ENCODE measurements around the gene PTPRJ. TPM values are rescaled to one million over a fixed set of nuclear protein-coding genes. Genes with fewer than 3 reads are reported as not detected.

Gene PTPRJ
- total RNA-seq, 1 donor from 2014 or later, result 22.9 TPM

- peaks cover 44% of the 10 kb centered on the region for H3K79me2 ChIP-seq (ENCODE audit: insufficient read depth, low read length)
- no peaks in the 10 kb centered on the region for H3K9me3 Mint-ChIP-seq (ENCODE audit: unreplicated experiment)
- no peak overlapping the region for H3K27ac Mint-ChIP-seq (ENCODE audit: unreplicated experiment)
- peak; percentile 52 for DNase-seq (ENCODE audit: low read depth)
- TF ChIP-seq, protein P1, sequence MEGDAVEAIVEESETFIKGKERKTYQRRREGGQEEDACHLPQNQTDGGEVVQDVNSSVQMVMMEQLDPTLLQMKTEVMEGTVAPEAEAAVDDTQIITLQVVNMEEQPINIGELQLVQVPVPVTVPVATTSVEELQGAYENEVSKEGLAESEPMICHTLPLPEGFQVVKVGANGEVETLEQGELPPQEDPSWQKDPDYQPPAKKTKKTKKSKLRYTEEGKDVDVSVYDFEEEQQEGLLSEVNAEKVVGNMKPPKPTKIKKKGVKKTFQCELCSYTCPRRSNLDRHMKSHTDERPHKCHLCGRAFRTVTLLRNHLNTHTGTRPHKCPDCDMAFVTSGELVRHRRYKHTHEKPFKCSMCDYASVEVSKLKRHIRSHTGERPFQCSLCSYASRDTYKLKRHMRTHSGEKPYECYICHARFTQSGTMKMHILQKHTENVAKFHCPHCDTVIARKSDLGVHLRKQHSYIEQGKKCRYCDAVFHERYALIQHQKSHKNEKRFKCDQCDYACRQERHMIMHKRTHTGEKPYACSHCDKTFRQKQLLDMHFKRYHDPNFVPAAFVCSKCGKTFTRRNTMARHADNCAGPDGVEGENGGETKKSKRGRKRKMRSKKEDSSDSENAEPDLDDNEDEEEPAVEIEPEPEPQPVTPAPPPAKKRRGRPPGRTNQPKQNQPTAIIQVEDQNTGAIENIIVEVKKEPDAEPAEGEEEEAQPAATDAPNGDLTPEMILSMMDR (IDR thresholded peaks at IDR 0.05; ENCODE audit: insufficient read depth, low read depth, low read length), result peak; percentile 40
- TF ChIP-seq EZH2 (IDR thresholded peaks at IDR 0.05; ENCODE audit: insufficient read depth, low read length), result no peak
- H3K4me3 ChIP-seq (ENCODE audit: insufficient read depth, low read depth, low read length), result no peak overlapping the region
- no peaks in the 10 kb centered on the region for H3K36me3 Mint-ChIP-seq (ENCODE audit: low read depth, unreplicated experiment)
- H3K9me3 ChIP-seq (ENCODE audit: insufficient read depth, low read depth, low read length), result no peaks in the 10 kb centered on the region
- H3K36me3 ChIP-seq (ENCODE audit: insufficient read depth, low read length), result no peaks in the 10 kb centered on the region
- H3K27ac ChIP-seq (ENCODE audit: low read depth, low read length), result peak overlapping the region; percentile 39
- H4K20me1 ChIP-seq (ENCODE audit: insufficient read depth, low read length), result peaks cover 5% of the 10 kb centered on the region
- H3K27me3 Mint-ChIP-seq (ENCODE audit: low read depth, unreplicated experiment), result no peaks in the 10 kb centered on the region
- H3K4me1 Mint-ChIP-seq (ENCODE audit: low read depth, unreplicated experiment), result peaks cover 32% of the 10 kb centered on the region
- peak overlapping the region; percentile 60 for H3K9ac ChIP-seq (ENCODE audit: low read length)
- H2AFZ ChIP-seq (ENCODE audit: low read depth, low read length), result no peak overlapping the region
- no peaks in the 10 kb centered on the region for H3K27me3 ChIP-seq (ENCODE audit: insufficient read depth, low read length)
- H3K4me3 Mint-ChIP-seq (ENCODE audit: unreplicated experiment), result no peak overlapping the region
- H3K4me1 ChIP-seq (ENCODE audit: insufficient read depth, low read length), result peaks cover 26% of the 10 kb centered on the region
- FAIRE-seq, result no peak
- H3K4me2 ChIP-seq (ENCODE audit: low read length), result peak overlapping the region; percentile 85
Observed at GRCh38 chr11:48109046-48109666, 128.8 kb downstream of the PTPRJ start.

GRCh38 chr11:48110509-48110766 is 130.1 kb downstream of the PTPRJ start:
- Histone ChIP-seq H3K4me2 (ENCODE audit: low read length) (no peak overlapping the region), H3K4me3 (ENCODE audit: insufficient read depth, low read depth, low read length) (no peak overlapping the region), H2AFZ (ENCODE audit: low read depth, low read length) (no peak overlapping the region)

GRCh38 chr11:48111891-48112290 is 131.5 kb downstream of the PTPRJ start:
- H3K27me3 ChIP-seq (ENCODE audit: insufficient read depth, low read length), result no peaks in the 10 kb centered on the region
- Mint-ChIP-seq H3K27ac (ENCODE audit: unreplicated experiment) (no peak overlapping the region), H3K27me3 (ENCODE audit: low read depth, unreplicated experiment) (no peaks in the 10 kb centered on the region), H3K4me1 (ENCODE audit: low read depth, unreplicated experiment) (peaks cover 30% of the 10 kb centered on the region), H3K36me3 (ENCODE audit: low read depth, unreplicated experiment) (peaks cover 2% of the 10 kb centered on the region), H3K9me3 (ENCODE audit: unreplicated experiment) (peaks cover 8% of the 10 kb centered on the region), H3K4me3 (ENCODE audit: unreplicated experiment) (no peak overlapping the region)
- TF ChIP-seq, protein P1 (IDR thresholded peaks at IDR 0.05; ENCODE audit: insufficient read depth, low read depth, low read length), result no peak
- TF ChIP-seq EZH2 (IDR thresholded peaks at IDR 0.05; ENCODE audit: insufficient read depth, low read length), result no peak
- DNase-seq (ENCODE audit: low read depth), result no peak
- H3K4me3 ChIP-seq (ENCODE audit: insufficient read depth, low read depth, low read length), result no peak overlapping the region
- peaks cover 23% of the 10 kb centered on the region for H3K79me2 ChIP-seq (ENCODE audit: insufficient read depth, low read length)
- H3K36me3 ChIP-seq (ENCODE audit: insufficient read depth, low read length), result no peaks in the 10 kb centered on the region
- FAIRE-seq, result no peak
- H3K9me3 ChIP-seq (ENCODE audit: insufficient read depth, low read depth, low read length), result no peaks in the 10 kb centered on the region
- H3K4me1 ChIP-seq (ENCODE audit: insufficient read depth, low read length), result peaks cover 19% of the 10 kb centered on the region
- H3K4me2 ChIP-seq (ENCODE audit: low read length), result no peak overlapping the region
- H2AFZ ChIP-seq (ENCODE audit: low read depth, low read length), result no peak overlapping the region
- no peak overlapping the region for H3K9ac ChIP-seq (ENCODE audit: low read length)
- H4K20me1 ChIP-seq (ENCODE audit: insufficient read depth, low read length), result peaks cover 5% of the 10 kb centered on the region
- no peak overlapping the region for H3K27ac ChIP-seq (ENCODE audit: low read depth, low read length)

More at GRCh38 chr11:48110509-48110766, 130.1 kb downstream of the PTPRJ start:
- Histone ChIP-seq H3K9me3 (ENCODE audit: insufficient read depth, low read depth, low read length) (no peaks in the 10 kb centered on the region), H3K9ac (ENCODE audit: low read length) (no peak overlapping the region), H3K36me3 (ENCODE audit: insufficient read depth, low read length) (no peaks in the 10 kb centered on the region), H4K20me1 (ENCODE audit: insufficient read depth, low read length) (peaks cover 5% of the 10 kb centered on the region), H3K27me3 (ENCODE audit: insufficient read depth, low read length) (no peaks in the 10 kb centered on the region), H3K4me1 (ENCODE audit: insufficient read depth, low read length) (peaks cover 20% of the 10 kb centered on the region), H3K27ac (ENCODE audit: low read depth, low read length) (no peak overlapping the region), H3K79me2 (ENCODE audit: insufficient read depth, low read length) (peaks cover 33% of the 10 kb centered on the region)
- H3K27me3 Mint-ChIP-seq (ENCODE audit: low read depth, unreplicated experiment), result no peaks in the 10 kb centered on the region
- no peak overlapping the region for H3K4me3 Mint-ChIP-seq (ENCODE audit: unreplicated experiment)
- no peak for FAIRE-seq
- DNase-seq (ENCODE audit: low read depth), result no peak
- H3K27ac Mint-ChIP-seq (ENCODE audit: unreplicated experiment), result no peak overlapping the region
- H3K9me3 Mint-ChIP-seq (ENCODE audit: unreplicated experiment), result peaks cover 7% of the 10 kb centered on the region
- no peak for TF ChIP-seq EZH2 (IDR thresholded peaks at IDR 0.05; ENCODE audit: insufficient read depth, low read length)
- TF ChIP-seq, protein P1 (IDR thresholded peaks at IDR 0.05; ENCODE audit: insufficient read depth, low read depth, low read length), result no peak
- peaks cover 30% of the 10 kb centered on the region for H3K4me1 Mint-ChIP-seq (ENCODE audit: low read depth, unreplicated experiment)
- no peaks in the 10 kb centered on the region for H3K36me3 Mint-ChIP-seq (ENCODE audit: low read depth, unreplicated experiment)

All from astrocyte (in vitro differentiated cells and primary cell).